ENCODE measurements around the gene FIGN. TPM values are rescaled to one million over a fixed set of nuclear protein-coding genes. Genes with fewer than 3 reads are reported as not detected.

FIGN gene
- total RNA-seq, 1 experiment from 2014 or later = not detected

DNA sequence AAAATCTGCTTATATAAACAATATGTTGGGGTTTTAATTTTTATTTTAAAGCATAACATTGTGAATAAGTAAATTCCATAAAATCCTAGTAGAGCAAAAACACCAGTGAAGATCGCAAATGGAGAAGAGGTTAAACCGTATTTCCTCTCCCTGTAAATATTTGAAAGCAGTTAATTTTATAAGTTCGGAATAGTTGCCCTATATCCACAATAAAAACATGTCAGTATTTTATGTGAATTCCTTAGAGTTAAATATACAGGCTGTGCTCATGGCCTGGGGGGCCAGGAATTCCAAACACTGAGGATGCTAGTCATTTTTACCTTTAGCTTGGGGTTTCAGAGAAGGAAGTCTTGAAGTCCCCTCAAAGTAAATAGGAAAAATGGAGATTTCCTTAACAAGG, 135.0 kb downstream of the FIGN start (continued):
- TF ChIP-seq CBX3 (IDR thresholded peaks at IDR 0.05; ENCODE audit: low read depth) (no peak), ATF3 (IDR thresholded peaks at IDR 0.05) (no peak), POLR2A (IDR thresholded peaks at IDR 0.05; ENCODE audit: borderline replicate concordance, extremely low read depth, insufficient read depth, insufficient read length) (no peak)
- TF ChIP-seq, protein P1, sequence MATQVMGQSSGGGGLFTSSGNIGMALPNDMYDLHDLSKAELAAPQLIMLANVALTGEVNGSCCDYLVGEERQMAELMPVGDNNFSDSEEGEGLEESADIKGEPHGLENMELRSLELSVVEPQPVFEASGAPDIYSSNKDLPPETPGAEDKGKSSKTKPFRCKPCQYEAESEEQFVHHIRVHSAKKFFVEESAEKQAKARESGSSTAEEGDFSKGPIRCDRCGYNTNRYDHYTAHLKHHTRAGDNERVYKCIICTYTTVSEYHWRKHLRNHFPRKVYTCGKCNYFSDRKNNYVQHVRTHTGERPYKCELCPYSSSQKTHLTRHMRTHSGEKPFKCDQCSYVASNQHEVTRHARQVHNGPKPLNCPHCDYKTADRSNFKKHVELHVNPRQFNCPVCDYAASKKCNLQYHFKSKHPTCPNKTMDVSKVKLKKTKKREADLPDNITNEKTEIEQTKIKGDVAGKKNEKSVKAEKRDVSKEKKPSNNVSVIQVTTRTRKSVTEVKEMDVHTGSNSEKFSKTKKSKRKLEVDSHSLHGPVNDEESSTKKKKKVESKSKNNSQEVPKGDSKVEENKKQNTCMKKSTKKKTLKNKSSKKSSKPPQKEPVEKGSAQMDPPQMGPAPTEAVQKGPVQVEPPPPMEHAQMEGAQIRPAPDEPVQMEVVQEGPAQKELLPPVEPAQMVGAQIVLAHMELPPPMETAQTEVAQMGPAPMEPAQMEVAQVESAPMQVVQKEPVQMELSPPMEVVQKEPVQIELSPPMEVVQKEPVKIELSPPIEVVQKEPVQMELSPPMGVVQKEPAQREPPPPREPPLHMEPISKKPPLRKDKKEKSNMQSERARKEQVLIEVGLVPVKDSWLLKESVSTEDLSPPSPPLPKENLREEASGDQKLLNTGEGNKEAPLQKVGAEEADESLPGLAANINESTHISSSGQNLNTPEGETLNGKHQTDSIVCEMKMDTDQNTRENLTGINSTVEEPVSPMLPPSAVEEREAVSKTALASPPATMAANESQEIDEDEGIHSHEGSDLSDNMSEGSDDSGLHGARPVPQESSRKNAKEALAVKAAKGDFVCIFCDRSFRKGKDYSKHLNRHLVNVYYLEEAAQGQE (IDR thresholded peaks at IDR 0.05; ENCODE audit: low read depth) = no peak

DNA sequence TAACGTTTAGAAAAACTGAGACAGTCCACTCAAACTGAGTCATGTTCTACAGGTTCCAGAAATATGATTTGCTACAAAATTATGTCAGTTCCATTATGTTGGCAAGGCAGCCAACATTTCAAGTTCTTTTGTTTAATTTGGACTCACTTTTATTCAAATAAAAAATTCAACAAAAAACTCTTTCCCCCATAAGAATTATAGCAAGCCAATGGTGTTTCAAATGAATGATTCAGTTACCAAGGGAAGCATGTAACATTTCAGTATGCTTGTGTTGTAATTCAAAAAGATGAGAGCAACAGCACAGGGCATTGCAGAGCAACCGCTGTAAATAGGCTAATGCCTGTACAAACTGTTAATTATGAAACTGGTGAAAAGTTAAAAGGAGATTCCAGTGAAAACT, 140.8 kb downstream of the FIGN start:
- intact Hi-C loops (cut with micrococcal nuclease) = no loop called here
- Histone ChIP-seq H4K20me1 (ENCODE audit: insufficient read depth) (no peaks in the 10 kb centered on the region), H3K36me3 (ENCODE audit: control insufficient read depth in 1 of 2, insufficient read depth in 2 of 2, low read length in 2 of 2) (no peaks in the 10 kb centered on the region), H3K4me2 (ENCODE audit: low read length) (no peak overlapping the region), H3K4me3 (replicated peaks in 1 of 2; ENCODE audit: low read depth in 1 of 2, low read length in 2 of 2) (no peak overlapping the region), H3K9me2 (ENCODE audit: insufficient read depth) (no peaks in the 10 kb centered on the region), H3K9ac (ENCODE audit: low read length) (no peak overlapping the region), H2AFZ (ENCODE audit: low read depth, low read length, poor library complexity, severe bottlenecking) (no peak overlapping the region), H3K27me3 (ENCODE audit: insufficient read depth, low read length) (peaks cover 59% of the 10 kb centered on the region), H3K79me2 (ENCODE audit: insufficient read depth, low read length) (no peaks in the 10 kb centered on the region), H3K27ac (ENCODE audit: low read depth, low read length) (no peak overlapping the region), H3K9me3 (ENCODE audit: control insufficient read depth in 1 of 2, insufficient read depth in 1 of 2, low read depth in 1 of 2, low read length in 2 of 2) (no peaks in the 10 kb centered on the region), H3K4me1 (ENCODE audit: control insufficient read depth in 1 of 2, insufficient read depth in 2 of 2, low read length in 2 of 2) (no peaks in the 10 kb centered on the region)
- ChIA-PET RAD21 (ENCODE audit: low non-redundant PET in 1 of 2, low total read pairs in 2 of 2, uncharacterized antibody in 2 of 2, unreplicated experiment in 2 of 2) (no interaction called here), CTCF (no interaction called here), POLR2A (no interaction called here)
- BruUV-seq (replicated peaks) = no TSS peak
- DNase-seq (ENCODE audit: low read depth, low spot score) (no peak), ATAC-seq (no peak)
- TF ChIP-seq SRF (IDR thresholded peaks at IDR 0.05; ENCODE audit: low read depth) = no peak
- no peak for TF ChIP-seq ATF3 (IDR thresholded peaks at IDR 0.05)
- TF ChIP-seq ZFX (IDR thresholded peaks at IDR 0.05) = no peak
- TF ChIP-seq ELF1 (IDR thresholded peaks at IDR 0.05; ENCODE audit: borderline replicate concordance, low read depth) = no peak
- TF ChIP-seq CBX3 (IDR thresholded peaks at IDR 0.05; ENCODE audit: low read depth) = no peak
- no peak for TF ChIP-seq EZH2 (IDR thresholded peaks at IDR 0.05)
- TF ChIP-seq YY1 (IDR thresholded peaks at IDR 0.05; ENCODE audit: extremely low read depth, insufficient replicate concordance, low read depth, low read length) = no peak
- TF ChIP-seq POLR2A (IDR thresholded peaks at IDR 0.05; ENCODE audit: borderline replicate concordance, extremely low read depth, insufficient read depth, insufficient read length) = no peak
- TF ChIP-seq CEBPB (IDR thresholded peaks at IDR 0.05; ENCODE audit: low read depth) = no peak
- no peak for TF ChIP-seq SP1 (IDR thresholded peaks at IDR 0.05; ENCODE audit: low read depth)
- TF ChIP-seq CTCF (IDR thresholded peaks at IDR 0.05 in 2 of 3, conservative IDR thresholded peaks at IDR 0.05 in 1 of 3; ENCODE audit: borderline replicate concordance in 1 of 3, insufficient read depth in 1 of 3, low read depth in 2 of 3, low read length in 2 of 3) = no peak
- no peak for TF ChIP-seq SIN3A (IDR thresholded peaks at IDR 0.05; ENCODE audit: low read depth)
- no peak for TF ChIP-seq JUND (IDR thresholded peaks at IDR 0.05)
- TF ChIP-seq EGR1 (IDR thresholded peaks at IDR 0.05; ENCODE audit: low read depth) = no peak
- TF ChIP-seq RAD21 (IDR thresholded peaks at IDR 0.05; ENCODE audit: low read depth) = no peak
- no peak for TF ChIP-seq TCF7L2 (IDR thresholded peaks at IDR 0.05; ENCODE audit: borderline replicate concordance, extremely low read depth, insufficient read depth, insufficient read length)
- no peak for TF ChIP-seq MAX (IDR thresholded peaks at IDR 0.05)
- TF ChIP-seq FOSL1 (IDR thresholded peaks at IDR 0.05; ENCODE audit: low read depth) = no peak

All from HCT116 (cell line).